NT2/D1 (cell line): ENCODE data around the gene PIKFYVE.

Experiments used
- DNase-seq: peaks from one replicate; pipeline ENCODE4 v3.0.0-alpha.2; 2011; ENCODE audit warnings: low read depth, low spot score
- H3K27me3 ChIP-seq: 2 replicates; pipeline ENCODE4 v1.6.0; 2011; ENCODE audit warnings: mild to moderate bottlenecking; ENCODE audit not compliant: insufficient read length, insufficient read depth
- H3K36me3 ChIP-seq: 2 replicates; pipeline ENCODE4 v1.6.1; 2011; ENCODE audit warnings: mild to moderate bottlenecking, low read length, mixed read lengths; ENCODE audit not compliant: insufficient read depth, insufficient read length
- H3K4me1 ChIP-seq: 2 replicates; pipeline ENCODE4 v1.5.1; 2011; ENCODE audit not compliant: insufficient read depth, insufficient read length
- H3K4me3 ChIP-seq: 2 replicates; pipeline ENCODE4 v1.5.1; 2011; ENCODE audit warnings: low read depth; ENCODE audit not compliant: insufficient read length
- H3K9ac ChIP-seq: 2 replicates; pipeline ENCODE4 v1.6.0; 2011; ENCODE audit warnings: low read depth; ENCODE audit not compliant: insufficient read length
- H3K9me3 ChIP-seq: 2 replicates; pipeline ENCODE4 v1.5.1; 2011; ENCODE audit warnings: mild to moderate bottlenecking, low read length; ENCODE audit not compliant: insufficient read depth
- SUZ12 ChIP-seq: IDR thresholded peaks from 2 replicates; pipeline ENCODE4 v1.6.1; 2011; ENCODE audit not compliant: insufficient read length, insufficient read depth; ENCODE audit errors: extremely low read depth
- YY1 ChIP-seq: IDR thresholded peaks from 2 replicates; pipeline ENCODE4 v1.6.1; 2011; ENCODE audit not compliant: insufficient read length, insufficient read depth
- ZNF274 ChIP-seq: IDR thresholded peaks from 2 replicates; pipeline ENCODE4 v1.6.1; 2011; ENCODE audit warnings: mild to moderate bottlenecking, low read depth, low read length

PIKFYVE gene

GRCh38 chr2:208234786-208235185, 31.3 kb upstream of the PIKFYVE start:
- no peaks in the 10 kb centered on the region for H3K27me3 ChIP-seq
- DNase-seq, result no peak
- H3K36me3 ChIP-seq, result peaks cover 30% of the 10 kb centered on the region
- no peak overlapping the region for H3K4me3 ChIP-seq
- no peak overlapping the region for H3K9ac ChIP-seq
- no peaks in the 10 kb centered on the region for H3K4me1 ChIP-seq
- no peak for TF ChIP-seq SUZ12
- TF ChIP-seq YY1, result no peak
- TF ChIP-seq ZNF274, result no peak
- H3K9me3 ChIP-seq, result no peaks in the 10 kb centered on the region

DNA sequence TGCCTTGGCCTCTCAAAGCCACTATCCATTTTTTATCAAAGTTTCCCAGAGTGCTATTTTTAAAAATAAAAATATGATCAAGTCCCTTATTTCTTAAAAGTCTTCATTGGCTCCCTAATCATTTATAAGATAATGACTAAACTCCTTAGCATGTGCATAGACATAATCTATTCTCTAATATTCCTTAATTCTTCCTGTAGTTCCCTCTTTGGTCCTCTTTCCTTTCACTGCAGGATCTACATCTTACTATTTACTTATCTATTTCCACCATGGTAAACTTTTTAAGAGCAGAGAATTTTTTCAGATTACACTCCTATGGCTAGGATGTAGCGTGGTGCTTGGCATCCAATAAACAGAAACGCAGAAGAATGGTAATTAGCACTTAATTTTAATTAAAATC, 30.2 kb upstream of the PIKFYVE start:
- no peak for TF ChIP-seq YY1
- TF ChIP-seq SUZ12, result no peak
- TF ChIP-seq ZNF274, result no peak
- H3K4me1 ChIP-seq, result no peaks in the 10 kb centered on the region

DNA sequence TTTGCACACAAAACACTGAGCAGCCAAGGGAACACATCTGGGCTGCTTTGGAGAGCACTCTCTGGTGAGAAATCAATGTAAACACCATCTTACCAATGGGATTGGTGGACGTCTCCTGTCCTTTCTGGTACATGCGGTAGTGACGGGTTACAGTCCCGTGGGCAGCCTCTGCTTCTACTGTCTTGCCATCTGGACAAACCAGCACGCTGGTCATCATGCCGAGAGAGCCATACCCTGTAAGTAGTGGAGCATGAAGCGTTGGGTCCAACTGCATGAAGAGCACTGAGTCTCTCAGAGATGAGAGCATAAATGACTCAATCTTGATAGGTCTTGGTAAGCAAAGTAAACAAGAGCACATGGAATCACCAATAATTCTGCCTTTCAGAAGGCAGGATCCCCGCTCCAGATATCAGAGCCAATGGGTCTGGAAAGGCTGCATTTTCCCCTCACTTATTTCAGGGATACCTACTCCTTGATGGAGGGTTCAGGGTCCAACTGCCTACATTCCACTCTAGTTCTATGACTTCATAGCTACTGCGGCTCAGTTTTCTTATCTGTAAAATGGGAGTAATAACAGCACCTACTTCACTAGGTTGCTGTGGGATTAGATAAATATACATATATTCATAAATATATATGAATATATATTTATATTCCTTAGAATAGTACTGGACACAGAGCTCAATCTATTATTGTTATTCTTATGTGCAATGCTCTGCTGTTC, 26.1 kb upstream of the PIKFYVE start:
- H3K36me3 ChIP-seq, result peaks cover 76% of the 10 kb centered on the region
- no peaks in the 10 kb centered on the region for H3K4me1 ChIP-seq
- TF ChIP-seq SUZ12 (no peak), ZNF274 (no peak), YY1 (no peak)
- no peaks in the 10 kb centered on the region for H3K9me3 ChIP-seq
- no peak for DNase-seq
- no peak overlapping the region for H3K4me3 ChIP-seq
- H3K27me3 ChIP-seq, result no peaks in the 10 kb centered on the region
- no peak overlapping the region for H3K9ac ChIP-seq

More for the DNA sequence above, 30.2 kb upstream of the PIKFYVE start:
- H3K27me3 ChIP-seq, result no peaks in the 10 kb centered on the region
- no peak overlapping the region for H3K4me3 ChIP-seq
- no peak overlapping the region for H3K9ac ChIP-seq
- H3K36me3 ChIP-seq, result peaks cover 40% of the 10 kb centered on the region
- no peaks in the 10 kb centered on the region for H3K9me3 ChIP-seq
- DNase-seq, result no peak

- peaks cover 80% of the 10 kb centered on the region for H3K36me3 ChIP-seq
- DNase-seq, result no peak
- H3K9ac ChIP-seq, result no peak overlapping the region
Observed at GRCh38 chr2:208240619-208241209, 25.3 kb upstream of the PIKFYVE start.

GRCh38 chr2:208244422-208244821, 21.6 kb upstream of the PIKFYVE start:
- Histone ChIP-seq H3K36me3 (peaks cover 92% of the 10 kb centered on the region), H3K27me3 (no peaks in the 10 kb centered on the region), H3K9me3 (no peaks in the 10 kb centered on the region), H3K4me1 (no peaks in the 10 kb centered on the region), H3K9ac (no peak overlapping the region), H3K4me3 (no peak overlapping the region)
- DNase-seq, result no peak
- TF ChIP-seq YY1, result no peak
- no peak for TF ChIP-seq SUZ12
- no peak for TF ChIP-seq ZNF274

More at GRCh38 chr2:208240619-208241209, 25.3 kb upstream of the PIKFYVE start:
- no peaks in the 10 kb centered on the region for H3K9me3 ChIP-seq
- H3K4me3 ChIP-seq, result no peak overlapping the region
- no peaks in the 10 kb centered on the region for H3K27me3 ChIP-seq
- TF ChIP-seq SUZ12, result no peak
- no peak for TF ChIP-seq YY1
- no peak for TF ChIP-seq ZNF274
- H3K4me1 ChIP-seq, result no peaks in the 10 kb centered on the region

DNA sequence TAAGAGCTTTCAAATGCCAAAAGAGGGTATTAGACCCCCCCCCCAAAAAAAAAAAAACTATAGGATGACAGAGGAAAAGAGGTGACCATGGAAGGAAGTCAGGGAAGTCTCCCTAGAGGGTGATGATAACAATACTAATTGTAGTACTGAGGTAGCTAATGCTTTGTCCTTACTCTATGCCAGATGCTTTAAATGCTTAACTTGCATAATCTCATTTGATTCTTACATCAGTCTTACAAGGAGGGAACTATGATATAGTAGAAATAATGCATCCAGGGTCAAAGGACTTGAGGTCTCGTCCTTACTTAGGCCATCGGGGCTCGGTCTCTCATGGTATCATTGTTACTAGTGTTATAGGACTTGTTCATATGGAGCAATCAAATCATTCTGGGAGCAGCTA, 20.3 kb upstream of the PIKFYVE start:
- Histone ChIP-seq H3K9me3 (no peaks in the 10 kb centered on the region), H3K36me3 (peaks cover 93% of the 10 kb centered on the region), H3K4me3 (no peak overlapping the region), H3K4me1 (no peaks in the 10 kb centered on the region), H3K27me3 (no peaks in the 10 kb centered on the region), H3K9ac (no peak overlapping the region)
- DNase-seq, result no peak
- no peak for TF ChIP-seq SUZ12
- no peak for TF ChIP-seq ZNF274

- Histone ChIP-seq H3K27me3 (no peaks in the 10 kb centered on the region), H3K9ac (no peak overlapping the region), H3K4me3 (no peak overlapping the region), H3K36me3 (peaks cover 95% of the 10 kb centered on the region), H3K9me3 (no peaks in the 10 kb centered on the region), H3K4me1 (no peaks in the 10 kb centered on the region)
- DNase-seq, result no peak
- no peak for TF ChIP-seq YY1
- no peak for TF ChIP-seq SUZ12
Observed at GRCh38 chr2:208248601-208249000, 17.5 kb upstream of the PIKFYVE start.
